Spinal cord (tissue), 10 donors: ENCODE measurements around the gene PDPR. TPM values are rescaled to one million over a fixed set of nuclear protein-coding genes. Genes with fewer than 3 reads are reported as not detected.
"Not testable (repeated sequence)": the region's sequence is repeated elsewhere in the genome, so short reads cannot be mapped to it uniquely, and the experiment has no call there.

Experiments used
- DNase-seq, 6 donors: peaks; one replicate each; pipeline versions ENCODE4 v3.0.0 to v3.0.0-alpha.2; 2013 to 2015; ENCODE audit warnings: low spot score in 6 of 6, low read depth in 4 of 6
- H3K27ac ChIP-seq: one replicate; pipeline ENCODE4 v1.5.1; 2013; ENCODE audit warnings: low read depth, low read length, control low read depth
- H3K27me3 ChIP-seq: one replicate; pipeline ENCODE4 v1.6.1; 2013; ENCODE audit warnings: low read length; ENCODE audit not compliant: control insufficient read depth, insufficient read depth
- H3K36me3 ChIP-seq: one replicate; pipeline ENCODE4 v1.6.1; 2013; ENCODE audit warnings: low read length; ENCODE audit not compliant: control insufficient read depth, insufficient read depth
- H3K4me1 ChIP-seq: one replicate; pipeline ENCODE4 v1.6.1; 2013; ENCODE audit warnings: low read length; ENCODE audit not compliant: control insufficient read depth, insufficient read depth
- H3K4me3 ChIP-seq: one replicate; pipeline ENCODE4 v1.5.1; 2013; ENCODE audit warnings: low read depth, low read length, control low read depth
- H3K9me3 ChIP-seq: one replicate; pipeline ENCODE4 v1.6.1; 2013; ENCODE audit warnings: low read length; ENCODE audit not compliant: control insufficient read depth, insufficient read depth
- WGBS: methylation state at CpG from one replicate; pipeline ENCODE4 v1.1.5; 2013; ENCODE audit warnings: missing lambda C conversion rate; ENCODE audit not compliant: insufficient coverage; 5-methylcytosine and 5-hydroxymethylcytosine counted together
- polyA plus RNA-seq, 2 donors: library from polyadenylated mRNA; unstranded; fragments of 120-200 nt; gene quantifications; one replicate each; pipeline ENCODE4 v1.2.1, GENCODE V29; 2013; ENCODE audit not compliant: insufficient read length in 2 of 2
- small RNA-seq: library from RNA; depleted of rRNA; stranded (forward); fragments of <200 nt; gene quantifications from one replicate; pipeline ENCODE3, GENCODE V24; 2014; ENCODE audit warnings: low replicate concordance
- total RNA-seq, 2 donors: library from RNA; depleted of rRNA in 1 of 2; stranded (reverse); fragments of 120-200 nt in 1 of 2; fragments of >200 nt in 1 of 2; gene quantifications; one replicate each; pipeline versions ENCODE4 v1.2.3 to v1.2.4, GENCODE V29; 2013 to 2014
- donor health status: healthy.

Gene PDPR
- total and polyA plus RNA-seq, 4 donors, result 16.1 to 26.1 (median 22.1) TPM

DNA sequence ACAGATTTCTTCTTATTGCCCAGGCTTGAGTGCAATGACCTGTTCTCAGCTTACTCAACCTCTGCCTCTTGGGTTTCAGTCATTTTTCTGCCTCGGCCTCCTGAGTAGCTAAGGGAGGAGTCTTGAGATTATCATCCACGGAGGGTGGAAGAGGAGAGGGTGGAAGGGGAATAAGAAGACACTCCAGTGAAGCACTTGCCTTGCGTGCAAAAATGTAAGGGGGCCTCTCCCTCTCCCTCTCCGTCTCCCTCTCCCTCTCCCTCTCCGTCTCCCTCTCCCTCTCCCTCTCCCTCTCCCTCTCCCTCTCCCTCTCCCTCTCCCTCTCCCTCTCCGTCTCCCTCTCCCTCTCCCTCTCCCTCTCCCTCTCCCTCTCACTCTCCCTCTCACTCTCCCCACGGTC lies 89.4 kb downstream of the PDPR start:
- not testable (repeated sequence) for H3K4me3 ChIP-seq, H3K9me3 ChIP-seq, DNase-seq, H3K27me3 ChIP-seq, H3K36me3 ChIP-seq, H3K4me1 ChIP-seq, H3K27ac ChIP-seq
- no CpG with 5 or more reads among the region's 7 CpGs for WGBS

DNA sequence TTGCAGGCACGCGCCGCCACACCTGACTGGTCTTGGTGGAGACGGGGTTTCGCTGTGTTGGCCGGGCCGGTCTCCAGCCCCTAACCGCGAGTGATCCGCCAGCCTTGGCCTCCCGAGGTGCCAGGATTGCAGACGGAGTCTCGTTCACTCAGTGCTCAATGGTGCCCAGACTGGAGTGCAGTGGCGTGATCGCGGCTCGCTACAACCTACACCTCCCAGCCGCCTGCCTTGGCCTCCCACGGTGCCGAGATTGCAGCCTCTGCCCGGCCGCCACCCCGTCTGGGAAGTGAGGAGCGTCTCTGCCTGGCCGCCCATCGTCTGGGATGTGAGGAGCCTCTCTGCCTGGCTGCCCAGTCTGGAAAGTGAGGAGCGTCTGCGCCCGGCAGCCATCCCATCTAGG lies 89.9 kb downstream of the PDPR start:
- not testable (repeated sequence) for H3K36me3 ChIP-seq, DNase-seq, H3K4me3 ChIP-seq, H3K9me3 ChIP-seq, H3K4me1 ChIP-seq, H3K27ac ChIP-seq, H3K27me3 ChIP-seq
- no CpG with 5 or more reads among the region's 29 CpGs for WGBS

DNA sequence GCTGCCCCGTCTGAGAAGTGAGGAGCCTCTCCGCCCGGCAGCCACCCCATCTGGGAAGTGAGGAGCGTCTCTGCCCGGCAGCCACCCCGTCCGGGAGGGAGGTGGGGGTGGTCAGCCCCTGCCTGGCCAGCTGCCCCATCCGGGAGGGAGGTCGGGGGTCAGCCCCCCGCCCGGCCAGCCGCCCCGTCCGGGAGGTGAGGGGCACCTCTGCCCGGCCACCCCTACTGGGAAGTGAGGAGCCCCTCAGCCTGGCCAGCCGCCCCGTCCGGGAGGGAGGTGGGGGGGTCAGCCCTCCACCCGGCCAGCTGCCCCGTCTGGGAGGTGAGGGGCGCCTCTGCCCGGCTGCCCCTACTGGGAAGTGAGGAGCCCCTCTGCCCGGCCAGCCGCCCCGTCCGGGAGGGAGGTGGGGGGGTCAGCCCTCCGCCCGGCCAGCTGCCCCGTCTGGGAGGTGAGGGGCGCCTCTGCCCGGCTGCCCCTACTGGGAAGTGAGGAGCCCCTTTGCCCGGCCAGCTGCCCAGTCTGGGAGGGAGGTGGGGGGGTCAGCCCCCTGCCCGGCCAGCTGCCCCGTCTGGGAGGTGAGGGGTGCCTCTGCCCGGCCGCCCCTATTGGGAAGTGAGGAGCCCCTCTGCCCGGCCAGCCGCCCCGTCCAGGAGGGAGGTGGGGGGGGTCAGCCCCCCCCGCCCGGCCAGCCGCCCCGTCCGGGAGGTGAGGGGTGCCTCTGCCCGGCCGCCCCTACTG lies 90.7 kb downstream of the PDPR start:
- H3K4me1 ChIP-seq, H3K9me3 ChIP-seq, H3K36me3 ChIP-seq, H3K27me3 ChIP-seq, DNase-seq, H3K27ac ChIP-seq, H3K4me3 ChIP-seq: not testable (repeated sequence)
- 100% methylated on average over 1 of the region's 46 CpGs for WGBS

DNA sequence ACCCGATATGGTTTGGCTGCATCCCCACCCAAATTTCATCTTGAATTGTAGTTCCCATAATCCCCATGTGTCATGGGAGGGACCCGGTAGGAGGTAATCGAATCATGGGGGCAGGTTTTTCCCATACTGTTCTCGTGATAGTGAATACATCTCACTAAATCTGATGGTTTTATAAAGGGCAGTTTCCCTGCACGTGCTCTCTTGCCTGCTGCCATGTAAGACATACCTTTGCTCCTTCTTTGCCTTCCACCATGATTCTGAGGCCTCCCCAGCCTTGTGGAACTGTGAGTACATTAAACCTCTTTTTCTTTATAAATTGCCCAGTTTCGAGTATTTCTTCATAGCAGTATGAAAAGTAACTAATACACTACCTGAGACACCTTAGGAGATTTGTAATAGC lies 92.2 kb downstream of the PDPR start:
- not testable (repeated sequence) for H3K27ac ChIP-seq, H3K27me3 ChIP-seq

More for the DNA sequence above, 92.2 kb downstream of the PDPR start:
- H3K4me1 ChIP-seq, H3K4me3 ChIP-seq, H3K36me3 ChIP-seq, H3K9me3 ChIP-seq, DNase-seq: not testable (repeated sequence)
- WGBS, result no CpG with 5 or more reads among the region's 6 CpGs

Small RNA genes lying within 50 kb of the gene (small RNA-seq; reads per million reads assigned to genes)
- not detected for gene AC009060.2

Other genes with a start within 250 kb of the PDPR start
- gene CLEC18A, start 163.0 kb upstream of the PDPR start, total RNA-seq, result 1 to 10 TPM; 1.1 to 1.6 TPM
- gene CLEC18A, start 163.0 kb upstream of the PDPR start, polyA plus RNA-seq, result 1 to 10 TPM; 1.5 to 2.7 TPM
- under 1 TPM; 0.20 to 0.94 TPM for gene CLEC18C, start 59.5 kb downstream of the PDPR start, total RNA-seq
- 1 to 10 TPM in 1 of 2 donors, under 1 TPM in 1; 0.70 to 2.2 TPM for gene CLEC18C, start 59.5 kb downstream of the PDPR start, polyA plus RNA-seq
- 10 to 100 TPM; 27.3 to 58.0 TPM for gene EXOSC6, start 137.6 kb downstream of the PDPR start, total RNA-seq
- 10 to 100 TPM; 26.5 to 30.3 TPM for gene EXOSC6, start 137.6 kb downstream of the PDPR start, polyA plus RNA-seq
- 100 to 1,000 TPM in 1 of 2 donors, 10 to 100 TPM in 1; 75.9 to 100 TPM for gene AARS1, start 175.2 kb downstream of the PDPR start, total RNA-seq
- gene AARS1, start 175.2 kb downstream of the PDPR start, polyA plus RNA-seq, result 100 to 1,000 TPM; 103 to 109 TPM
- gene DDX19B, start 184.9 kb downstream of the PDPR start, total RNA-seq, result 10 to 100 TPM; 19.6 to 30.1 TPM
- gene DDX19B, start 184.9 kb downstream of the PDPR start, polyA plus RNA-seq, result 10 to 100 TPM; 32.1 to 34.4 TPM
- gene DDX19A, start 232.6 kb downstream of the PDPR start, total RNA-seq, result 10 to 100 TPM; 40.4 to 56.7 TPM
- gene DDX19A, start 232.6 kb downstream of the PDPR start, polyA plus RNA-seq, result 10 to 100 TPM; 42.0 to 58.3 TPM